ENCODE results near the gene SETBP1. TPM values are rescaled to one million over a fixed set of nuclear protein-coding genes. Genes with fewer than 3 reads are reported as not detected.

The SETBP1 gene
- polyA plus RNA-seq, 2 donors: 1.5 to 1.6 TPM

DNA sequence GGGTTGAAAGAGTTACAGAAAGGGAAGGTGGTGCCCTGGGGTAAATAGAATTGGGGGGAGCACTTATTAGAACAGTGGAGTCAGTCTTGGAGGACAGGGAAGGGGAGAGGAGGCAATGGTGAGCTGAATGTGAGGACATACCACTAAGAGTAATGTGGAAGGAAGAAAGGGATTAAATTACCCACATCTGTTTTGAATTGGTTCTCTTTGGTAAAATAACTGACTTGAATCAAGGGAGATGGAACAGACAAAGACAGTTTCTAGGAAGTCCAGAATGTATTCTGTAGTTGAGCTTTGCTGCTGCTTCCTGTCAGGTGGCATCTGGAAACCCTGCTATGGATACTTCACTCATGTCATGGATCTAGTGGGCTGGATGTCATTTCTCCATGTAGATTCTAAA, 6.7 kb downstream of the SETBP1 start:
- H3K4me1 ChIP-seq (ENCODE audit: control insufficient read depth in 2 of 2, insufficient read depth in 2 of 2, low read length in 1 of 2): peaks cover 0 to 5% of the 10 kb centered on the region in 2 donors
- no peak overlapping the region for H3K4me3 ChIP-seq (ENCODE audit: low read depth in 1 of 2, low read length in 2 of 2)

DNA sequence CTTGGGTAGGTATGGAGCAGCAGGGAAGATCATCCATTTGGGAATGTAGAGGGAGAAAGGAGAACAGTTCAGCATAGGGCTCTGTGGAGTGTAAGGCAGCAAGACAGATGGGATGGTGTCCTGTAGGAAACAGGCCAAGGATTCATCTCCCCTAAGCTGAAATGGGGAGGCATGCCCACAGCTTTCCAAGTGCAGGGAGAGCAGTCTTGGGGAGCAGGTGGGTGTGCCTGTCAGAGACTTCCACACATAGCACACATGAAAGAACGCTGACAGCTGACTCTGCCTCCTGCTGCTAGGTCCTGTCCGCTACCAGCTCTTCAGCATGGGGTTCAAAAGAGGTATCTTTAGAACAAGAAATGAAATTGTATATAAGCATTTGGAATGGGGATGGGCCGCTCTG, 9.0 kb downstream of the SETBP1 start:
- no peaks in the 10 kb centered on the region for H3K36me3 ChIP-seq (ENCODE audit: control insufficient read depth in 2 of 2, insufficient read depth in 2 of 2, low read length in 1 of 2)
- H3K4me3 ChIP-seq (ENCODE audit: low read depth in 1 of 2, low read length in 2 of 2): no peak overlapping the region
- H3K4me1 ChIP-seq (ENCODE audit: control insufficient read depth in 2 of 2, insufficient read depth in 2 of 2, low read length in 1 of 2): peaks cover 0 to 13% of the 10 kb centered on the region in 2 donors
- no peak overlapping the region for H3K27ac ChIP-seq (ENCODE audit: low read depth in 2 of 2, low read length in 1 of 2)
- H3K9me3 ChIP-seq (ENCODE audit: control insufficient read depth in 2 of 2, insufficient read depth in 1 of 2, low read depth in 1 of 2, low read length in 1 of 2): no peaks in the 10 kb centered on the region
- whole genome bisulfite sequencing, 2 donors: 94 to 95% methylated on average over 3 of the region's 3 CpGs
- H3K27me3 ChIP-seq (ENCODE audit: control insufficient read depth in 1 of 2, insufficient read depth in 2 of 2, low read length in 2 of 2): no peaks in the 10 kb centered on the region

More for the DNA sequence above, 6.7 kb downstream of the SETBP1 start:
- H3K9me3 ChIP-seq (ENCODE audit: control insufficient read depth in 2 of 2, insufficient read depth in 1 of 2, low read depth in 1 of 2, low read length in 1 of 2): no peaks in the 10 kb centered on the region
- H3K27me3 ChIP-seq (ENCODE audit: control insufficient read depth in 1 of 2, insufficient read depth in 2 of 2, low read length in 2 of 2): no peaks in the 10 kb centered on the region
- H3K36me3 ChIP-seq (ENCODE audit: control insufficient read depth in 2 of 2, insufficient read depth in 2 of 2, low read length in 1 of 2): no peaks in the 10 kb centered on the region
- no peak overlapping the region for H3K27ac ChIP-seq (ENCODE audit: low read depth in 2 of 2, low read length in 1 of 2)

DNA sequence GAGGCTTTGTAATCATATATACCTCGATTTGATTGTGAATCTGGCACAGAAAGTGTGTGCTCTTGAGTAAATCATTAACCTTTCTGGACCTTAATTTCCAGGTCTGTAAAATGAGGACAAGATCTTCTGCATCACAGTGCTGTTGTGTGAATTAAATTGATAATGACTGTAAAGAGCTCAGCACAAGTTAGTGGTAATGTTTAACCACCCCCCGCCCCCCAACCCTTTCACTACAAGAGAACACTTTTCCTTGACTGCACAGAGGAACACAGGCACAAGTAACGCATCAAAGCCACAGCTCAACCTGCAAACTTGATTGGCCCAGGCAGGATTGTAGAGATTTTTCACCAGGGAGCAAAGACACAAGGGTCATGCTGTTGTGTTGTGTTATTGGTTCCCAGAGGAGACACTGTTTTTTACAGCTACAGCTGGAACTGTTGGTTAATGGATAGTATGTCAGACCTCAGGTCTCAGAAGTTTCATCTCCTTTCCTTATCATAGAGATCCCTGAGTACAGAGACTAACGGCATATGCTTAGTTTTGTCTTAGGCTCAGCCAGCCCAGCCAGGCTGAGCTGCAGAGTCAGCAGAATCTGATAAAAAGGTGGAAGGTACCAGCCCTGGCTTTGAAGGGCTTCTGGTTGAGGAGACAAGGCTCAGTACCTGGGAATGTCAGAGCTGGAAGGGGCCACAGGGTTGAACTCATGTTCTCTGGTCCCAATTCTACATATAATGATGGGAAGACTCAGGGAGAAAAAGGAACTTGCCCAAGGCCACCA, 10.6 kb downstream of the SETBP1 start:
- no peak overlapping the region for H3K27ac ChIP-seq (ENCODE audit: low read depth in 2 of 2, low read length in 1 of 2)
- 70 to 85% methylated on average over 4 of the region's 4 CpGs for WGBS, 2 donors
- peaks cover 0 to 9% of the 10 kb centered on the region in 2 donors for H3K4me1 ChIP-seq (ENCODE audit: control insufficient read depth in 2 of 2, insufficient read depth in 2 of 2, low read length in 1 of 2)
- no peaks in the 10 kb centered on the region for H3K27me3 ChIP-seq (ENCODE audit: control insufficient read depth in 1 of 2, insufficient read depth in 2 of 2, low read length in 2 of 2)
- no peaks in the 10 kb centered on the region for H3K9me3 ChIP-seq (ENCODE audit: control insufficient read depth in 2 of 2, insufficient read depth in 1 of 2, low read depth in 1 of 2, low read length in 1 of 2)
- H3K36me3 ChIP-seq (ENCODE audit: control insufficient read depth in 2 of 2, insufficient read depth in 2 of 2, low read length in 1 of 2): no peaks in the 10 kb centered on the region
- no peak overlapping the region for H3K4me3 ChIP-seq (ENCODE audit: low read depth in 1 of 2, low read length in 2 of 2)

DNA sequence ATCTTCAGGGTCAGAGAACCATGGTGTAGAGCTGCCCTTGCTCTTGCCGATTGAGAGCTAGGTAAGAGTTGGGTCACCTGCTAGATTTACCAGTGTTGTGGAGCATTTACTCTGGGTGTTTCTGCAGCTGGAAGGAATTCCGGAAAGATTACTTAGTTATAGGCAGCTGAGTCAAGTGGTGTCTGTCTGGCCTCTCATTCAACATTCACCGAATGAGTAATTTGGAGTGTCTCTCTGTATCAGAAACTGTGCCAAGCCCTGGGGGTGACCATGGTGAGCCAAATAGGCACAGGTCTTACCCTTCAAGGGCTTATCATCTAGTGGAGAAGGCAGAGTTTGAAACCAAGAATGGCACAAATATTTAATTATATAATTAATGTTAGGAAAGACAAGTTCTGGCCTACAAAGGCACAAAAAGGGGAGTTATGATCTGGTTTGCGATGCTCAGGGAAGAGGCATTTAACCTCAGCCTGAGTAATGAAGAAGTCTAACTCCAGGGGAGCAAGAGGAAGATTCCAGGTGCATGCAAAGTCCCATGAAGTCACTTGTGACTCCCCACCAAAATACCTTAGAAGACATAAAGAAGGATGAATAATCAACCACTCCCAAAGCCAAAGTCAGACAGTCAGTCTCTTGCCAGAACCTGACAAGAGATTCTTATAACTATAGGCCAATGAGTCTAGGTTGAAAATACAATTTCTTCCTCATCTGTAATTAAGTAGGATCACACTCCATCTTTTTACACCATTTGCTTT, 12.5 kb downstream of the SETBP1 start:
- Histone ChIP-seq H3K27ac (ENCODE audit: low read depth in 2 of 2, low read length in 1 of 2) (peak overlapping the region; percentile 38 to 67), H3K4me3 (ENCODE audit: low read depth in 1 of 2, low read length in 2 of 2) (no peak overlapping the region), H3K36me3 (ENCODE audit: control insufficient read depth in 2 of 2, insufficient read depth in 2 of 2, low read length in 1 of 2) (no peaks in the 10 kb centered on the region), H3K27me3 (ENCODE audit: control insufficient read depth in 1 of 2, insufficient read depth in 2 of 2, low read length in 2 of 2) (no peaks in the 10 kb centered on the region), H3K9me3 (ENCODE audit: control insufficient read depth in 2 of 2, insufficient read depth in 1 of 2, low read depth in 1 of 2, low read length in 1 of 2) (no peaks in the 10 kb centered on the region), H3K4me1 (ENCODE audit: control insufficient read depth in 2 of 2, insufficient read depth in 2 of 2, low read length in 1 of 2) (peaks cover 0 to 9% of the 10 kb centered on the region in 2 donors)
- WGBS, 2 donors: 50 to 67% methylated on average over 4 of the region's 4 CpGs

DNA sequence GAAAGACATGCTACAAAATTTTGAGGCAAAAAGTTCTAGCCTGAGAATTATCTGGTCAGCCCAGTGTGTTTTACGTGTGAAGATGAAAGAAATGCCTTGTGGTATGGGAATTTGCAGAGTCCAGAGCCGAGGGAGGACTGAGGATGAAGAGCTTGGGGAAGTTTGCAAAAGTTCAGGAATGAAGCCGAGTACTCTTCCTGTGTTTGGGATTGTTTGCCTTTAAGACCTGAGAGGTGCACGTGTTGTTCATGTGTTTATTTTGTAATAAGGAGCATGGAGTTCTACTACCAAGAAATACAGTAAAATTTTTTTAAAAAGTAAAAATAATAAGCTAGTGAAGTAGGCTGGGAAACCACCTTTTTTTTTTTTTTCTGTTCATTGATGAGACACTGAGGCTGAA, 14.8 kb downstream of the SETBP1 start:
- no peaks in the 10 kb centered on the region for H3K27me3 ChIP-seq (ENCODE audit: control insufficient read depth in 1 of 2, insufficient read depth in 2 of 2, low read length in 2 of 2)
- H3K4me1 ChIP-seq (ENCODE audit: control insufficient read depth in 2 of 2, insufficient read depth in 2 of 2, low read length in 1 of 2): peaks cover 0 to 9% of the 10 kb centered on the region in 2 donors
- 70 to 73% methylated on average over 4 of the region's 4 CpGs for WGBS, 2 donors
- H3K36me3 ChIP-seq (ENCODE audit: control insufficient read depth in 2 of 2, insufficient read depth in 2 of 2, low read length in 1 of 2): no peaks in the 10 kb centered on the region
- no peak overlapping the region for H3K4me3 ChIP-seq (ENCODE audit: low read depth in 1 of 2, low read length in 2 of 2)
- H3K9me3 ChIP-seq (ENCODE audit: control insufficient read depth in 2 of 2, insufficient read depth in 1 of 2, low read depth in 1 of 2, low read length in 1 of 2): no peaks in the 10 kb centered on the region
- H3K27ac ChIP-seq (ENCODE audit: low read depth in 2 of 2, low read length in 1 of 2): no peak overlapping the region

DNA sequence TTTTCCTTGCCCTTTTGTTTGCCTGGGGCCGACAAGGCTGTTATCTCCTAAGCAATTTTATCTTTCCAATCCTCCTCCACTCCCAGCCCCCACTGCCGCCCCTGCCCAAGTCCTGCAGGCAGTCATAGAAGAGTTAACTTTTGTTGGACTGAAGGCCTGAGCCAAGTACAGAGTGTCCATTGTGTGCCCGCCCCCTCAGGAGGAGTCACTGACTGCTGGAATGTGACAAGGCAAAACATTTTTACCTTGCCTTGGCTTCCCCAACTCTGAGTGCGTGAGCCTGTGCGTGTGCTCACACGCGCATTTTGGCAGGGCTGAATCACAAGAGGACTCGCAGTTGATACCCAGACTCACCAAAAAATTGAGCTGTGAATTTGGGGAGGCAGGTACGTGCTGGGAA, 16.2 kb downstream of the SETBP1 start:
- Histone ChIP-seq H3K9me3 (ENCODE audit: control insufficient read depth in 2 of 2, insufficient read depth in 1 of 2, low read depth in 1 of 2, low read length in 1 of 2) (no peaks in the 10 kb centered on the region), H3K36me3 (ENCODE audit: control insufficient read depth in 2 of 2, insufficient read depth in 2 of 2, low read length in 1 of 2) (no peaks in the 10 kb centered on the region), H3K4me3 (ENCODE audit: low read depth in 1 of 2, low read length in 2 of 2) (no peak overlapping the region), H3K27ac (ENCODE audit: low read depth in 2 of 2, low read length in 1 of 2) (peak overlapping the region in 1 of 2 donors; percentile 57), H3K27me3 (ENCODE audit: control insufficient read depth in 1 of 2, insufficient read depth in 2 of 2, low read length in 2 of 2) (no peaks in the 10 kb centered on the region), H3K4me1 (ENCODE audit: control insufficient read depth in 2 of 2, insufficient read depth in 2 of 2, low read length in 1 of 2) (peaks cover 3 to 11% of the 10 kb centered on the region in 2 donors)
- WGBS, 2 donors: 40 to 52% methylated on average over 9 of the region's 9 CpGs

DNA sequence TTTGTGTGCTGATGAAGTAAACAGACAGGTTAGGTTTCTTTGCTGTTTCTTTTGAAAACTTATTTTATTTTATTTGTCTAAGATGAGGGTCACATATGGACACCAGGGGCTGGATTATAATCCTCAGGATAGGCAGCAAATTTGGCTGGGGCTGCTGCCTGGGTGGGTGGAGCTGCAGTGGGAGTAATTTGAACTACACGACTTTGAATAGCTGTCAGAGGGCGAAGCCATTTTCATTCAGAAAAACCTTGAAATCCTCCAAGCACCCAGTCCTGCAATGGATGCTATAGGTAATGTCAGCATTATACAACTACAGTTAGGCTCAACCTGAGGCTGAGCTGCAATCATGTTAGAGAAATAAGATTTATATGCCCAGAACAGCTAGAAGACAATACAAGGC, 16.6 kb downstream of the SETBP1 start:
- H3K4me3 ChIP-seq (ENCODE audit: low read depth in 1 of 2, low read length in 2 of 2): no peak overlapping the region
- H3K27ac ChIP-seq (ENCODE audit: low read depth in 2 of 2, low read length in 1 of 2): peak overlapping the region in 1 of 2 donors; percentile 57
- H3K9me3 ChIP-seq (ENCODE audit: control insufficient read depth in 2 of 2, insufficient read depth in 1 of 2, low read depth in 1 of 2, low read length in 1 of 2): no peaks in the 10 kb centered on the region
- H3K36me3 ChIP-seq (ENCODE audit: control insufficient read depth in 2 of 2, insufficient read depth in 2 of 2, low read length in 1 of 2): no peaks in the 10 kb centered on the region
- no peaks in the 10 kb centered on the region for H3K27me3 ChIP-seq (ENCODE audit: control insufficient read depth in 1 of 2, insufficient read depth in 2 of 2, low read length in 2 of 2)
- peaks cover 3 to 11% of the 10 kb centered on the region in 2 donors for H3K4me1 ChIP-seq (ENCODE audit: control insufficient read depth in 2 of 2, insufficient read depth in 2 of 2, low read length in 1 of 2)
- WGBS, 2 donors: 61 to 64% methylated on average over 2 of the region's 2 CpGs

DNA sequence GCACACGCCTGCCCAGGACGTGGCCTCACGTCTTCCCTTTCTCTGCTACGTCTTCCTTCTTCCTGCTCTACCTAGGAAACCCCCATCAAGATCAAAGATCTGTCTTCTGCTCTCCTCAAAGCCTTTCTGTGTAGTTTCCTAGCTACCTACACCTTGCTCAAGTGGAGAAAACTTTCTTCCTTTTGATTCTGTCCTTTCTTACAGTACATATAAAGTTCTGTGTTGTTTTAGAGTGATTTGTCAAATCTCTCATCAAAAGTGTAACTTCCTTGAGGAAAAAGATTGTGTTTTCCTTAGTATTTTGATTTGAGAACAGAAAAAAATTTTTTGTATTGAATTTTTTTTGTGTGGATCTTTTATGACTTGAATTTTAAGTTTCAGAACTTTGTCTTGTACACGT, 17.8 kb downstream of the SETBP1 start:
- H3K9me3 ChIP-seq (ENCODE audit: control insufficient read depth in 2 of 2, insufficient read depth in 1 of 2, low read depth in 1 of 2, low read length in 1 of 2): no peaks in the 10 kb centered on the region
- H3K27me3 ChIP-seq (ENCODE audit: control insufficient read depth in 1 of 2, insufficient read depth in 2 of 2, low read length in 2 of 2): no peaks in the 10 kb centered on the region
- no peak overlapping the region for H3K4me3 ChIP-seq (ENCODE audit: low read depth in 1 of 2, low read length in 2 of 2)
- 88 to 90% methylated on average over 5 of the region's 5 CpGs for WGBS, 2 donors
- H3K4me1 ChIP-seq (ENCODE audit: control insufficient read depth in 2 of 2, insufficient read depth in 2 of 2, low read length in 1 of 2): peaks cover 3 to 5% of the 10 kb centered on the region in 2 donors
- no peaks in the 10 kb centered on the region for H3K36me3 ChIP-seq (ENCODE audit: control insufficient read depth in 2 of 2, insufficient read depth in 2 of 2, low read length in 1 of 2)
- H3K27ac ChIP-seq (ENCODE audit: low read depth in 2 of 2, low read length in 1 of 2): no peak overlapping the region

DNA sequence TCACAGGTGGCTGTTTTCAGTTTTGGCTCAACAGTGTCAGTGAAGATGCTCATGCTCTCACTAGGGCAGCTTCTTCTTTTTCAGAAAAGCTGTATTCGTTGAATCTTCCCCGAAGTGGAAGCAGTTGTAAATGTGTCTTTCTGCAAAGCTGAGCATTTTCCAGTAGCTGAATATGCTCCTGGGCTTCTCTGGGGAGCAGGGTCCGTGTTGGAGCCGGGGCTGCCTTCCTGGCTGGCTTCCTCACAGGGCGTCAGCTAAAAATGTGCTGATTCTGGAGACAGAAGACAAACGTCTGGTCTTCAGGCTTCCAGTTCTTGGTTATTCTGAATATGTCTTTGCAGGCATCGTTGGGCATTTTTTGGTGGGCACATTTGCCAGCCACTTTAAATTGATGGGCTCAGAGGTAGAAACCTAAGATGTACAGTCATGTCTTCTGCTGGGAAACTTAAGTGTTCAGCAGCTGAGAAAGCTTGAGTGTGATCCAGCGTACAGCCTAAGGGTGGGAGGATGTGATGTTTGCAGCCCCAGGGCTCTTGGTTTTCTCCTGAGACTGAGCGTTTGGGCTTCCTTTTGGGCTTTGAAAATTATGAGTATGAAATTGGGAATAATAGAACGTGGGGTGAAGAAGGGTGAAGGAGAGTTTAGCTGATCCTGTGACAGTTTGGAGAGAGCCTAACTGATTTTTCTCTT, 19.0 kb downstream of the SETBP1 start:
- H3K36me3 ChIP-seq (ENCODE audit: control insufficient read depth in 2 of 2, insufficient read depth in 2 of 2, low read length in 1 of 2): no peaks in the 10 kb centered on the region
- WGBS, 2 donors: 57 to 64% methylated on average over 10 of the region's 10 CpGs
- H3K4me3 ChIP-seq (ENCODE audit: low read depth in 1 of 2, low read length in 2 of 2): no peak overlapping the region
- H3K27me3 ChIP-seq (ENCODE audit: control insufficient read depth in 1 of 2, insufficient read depth in 2 of 2, low read length in 2 of 2): no peaks in the 10 kb centered on the region
- H3K9me3 ChIP-seq (ENCODE audit: control insufficient read depth in 2 of 2, insufficient read depth in 1 of 2, low read depth in 1 of 2, low read length in 1 of 2): no peaks in the 10 kb centered on the region
- H3K4me1 ChIP-seq (ENCODE audit: control insufficient read depth in 2 of 2, insufficient read depth in 2 of 2, low read length in 1 of 2): peaks cover 2 to 3% of the 10 kb centered on the region in 2 donors
- peak overlapping the region; percentile 16 to 65 for H3K27ac ChIP-seq (ENCODE audit: low read depth in 2 of 2, low read length in 1 of 2)
